ENCODE data around the gene MUC5B.

The MUC5B gene

GRCh38 chr11:1218788-1219445 is 3.9 kb upstream of the MUC5B start:
- no peak for DNase-seq

GRCh38 chr11:1219446-1219833 is 3.4 kb upstream of the MUC5B start:
- no peak for DNase-seq

GRCh38 chr11:1219834-1220815 is 2.7 kb upstream of the MUC5B start:
- DNase-seq: no peak

GRCh38 chr11:1220941-1221721 is 1.7 kb upstream of the MUC5B start:
- DNase-seq: no peak

GRCh38 chr11:1221848-1222311 is 986 bp upstream of the MUC5B start:
- DNase-seq: no peak

GRCh38 chr11:1223346-1224110 is 662 bp downstream of the MUC5B start:
- DNase-seq: peak in 1 of 58 donors; percentile 11

- DNase-seq: no peak
These were observed 1.2 kb downstream of the MUC5B start for GRCh38 chr11:1224111-1224490.

- no peak for DNase-seq
These were observed 1.9 kb downstream of the MUC5B start for GRCh38 chr11:1224491-1225385.

- no peak for DNase-seq
These were observed 2.7 kb downstream of the MUC5B start for GRCh38 chr11:1225386-1226225.

- no peak for DNase-seq
These were observed 3.5 kb downstream of the MUC5B start for GRCh38 chr11:1226226-1226985.

GRCh38 chr11:1226986-1227550 is 4.2 kb downstream of the MUC5B start:
- no peak for DNase-seq

GRCh38 chr11:1227551-1228100 is 4.8 kb downstream of the MUC5B start:
- no peak for DNase-seq

- no peak for DNase-seq
These were observed 5.4 kb downstream of the MUC5B start for GRCh38 chr11:1228101-1228821.

GRCh38 chr11:1228921-1229451 is 6.1 kb downstream of the MUC5B start:
- DNase-seq: no peak

GRCh38 chr11:1229471-1230120 is 6.7 kb downstream of the MUC5B start:
- no peak for DNase-seq

GRCh38 chr11:1230121-1230455 is 7.2 kb downstream of the MUC5B start:
- DNase-seq: no peak

Measured in anterior cingulate cortex (tissue), 58 donors.